Germinal center (tissue), 1 donor: ENCODE measurements around the gene CREB3L2.
"Not testable (repeated sequence)": the region's sequence is repeated elsewhere in the genome, so short reads cannot be mapped to it uniquely, and the experiment has no call there.

Experiments used
- DNase-seq: peaks from one replicate; pipeline ENCODE4 v3.0.0; 2012; ENCODE audit warnings: mixed read lengths, low spot score

The CREB3L2 gene

GRCh38 chr7:137987563-137987962 lies 14.3 kb downstream of the CREB3L2 start:
- DNase-seq: no peak

GRCh38 chr7:137987018-137987349 lies 14.9 kb downstream of the CREB3L2 start:
- DNase-seq: no peak

GRCh38 chr7:137986252-137987017 lies 15.5 kb downstream of the CREB3L2 start:
- DNase-seq: no peak

GRCh38 chr7:137985897-137986251 lies 16.0 kb downstream of the CREB3L2 start:
- no peak for DNase-seq

GRCh38 chr7:137985253-137985896 lies 16.5 kb downstream of the CREB3L2 start:
- DNase-seq: peak; percentile 15

GRCh38 chr7:137984181-137985041 lies 17.5 kb downstream of the CREB3L2 start:
- no peak for DNase-seq

GRCh38 chr7:137983323-137984008 lies 18.4 kb downstream of the CREB3L2 start:
- DNase-seq: no peak

- DNase-seq: not testable (repeated sequence)
Observed at GRCh38 chr7:137982394-137982793, 19.5 kb downstream of the CREB3L2 start.

- no peak for DNase-seq
Observed at GRCh38 chr7:137981668-137982067, 20.2 kb downstream of the CREB3L2 start.

GRCh38 chr7:137981175-137981574 lies 20.7 kb downstream of the CREB3L2 start:
- DNase-seq: no peak

- DNase-seq: no peak
Observed at GRCh38 chr7:137980308-137980707, 21.6 kb downstream of the CREB3L2 start.

- no peak for DNase-seq
Observed at GRCh38 chr7:137978464-137979237, 23.2 kb downstream of the CREB3L2 start.

GRCh38 chr7:137977173-137977572 lies 24.7 kb downstream of the CREB3L2 start:
- DNase-seq: no peak

GRCh38 chr7:137976696-137977095 lies 25.2 kb downstream of the CREB3L2 start:
- no peak for DNase-seq

- DNase-seq: no peak
Observed at GRCh38 chr7:137976232-137976631, 25.7 kb downstream of the CREB3L2 start.

GRCh38 chr7:137975768-137976167 lies 26.1 kb downstream of the CREB3L2 start:
- DNase-seq: no peak

- DNase-seq: no peak
Observed at GRCh38 chr7:137975221-137975620, 26.7 kb downstream of the CREB3L2 start.

GRCh38 chr7:137974766-137975165 lies 27.1 kb downstream of the CREB3L2 start:
- no peak for DNase-seq

GRCh38 chr7:137970253-137970975 lies 31.5 kb downstream of the CREB3L2 start:
- DNase-seq: no peak

GRCh38 chr7:137969828-137970227 lies 32.1 kb downstream of the CREB3L2 start:
- no peak for DNase-seq

GRCh38 chr7:137968890-137969289 lies 33.0 kb downstream of the CREB3L2 start:
- no peak for DNase-seq
